Measurements from ENCODE around the gene PODXL2. TPM values are rescaled to one million over a fixed set of nuclear protein-coding genes. Genes with fewer than 3 reads are reported as not detected.

PODXL2 gene
- total and polyA plus RNA-seq, 2 of the 8 experiments (the other 6 are each of a cell fraction or from before 2014, with no cell fraction given) = 27.6 to 31.6 TPM

DNA sequence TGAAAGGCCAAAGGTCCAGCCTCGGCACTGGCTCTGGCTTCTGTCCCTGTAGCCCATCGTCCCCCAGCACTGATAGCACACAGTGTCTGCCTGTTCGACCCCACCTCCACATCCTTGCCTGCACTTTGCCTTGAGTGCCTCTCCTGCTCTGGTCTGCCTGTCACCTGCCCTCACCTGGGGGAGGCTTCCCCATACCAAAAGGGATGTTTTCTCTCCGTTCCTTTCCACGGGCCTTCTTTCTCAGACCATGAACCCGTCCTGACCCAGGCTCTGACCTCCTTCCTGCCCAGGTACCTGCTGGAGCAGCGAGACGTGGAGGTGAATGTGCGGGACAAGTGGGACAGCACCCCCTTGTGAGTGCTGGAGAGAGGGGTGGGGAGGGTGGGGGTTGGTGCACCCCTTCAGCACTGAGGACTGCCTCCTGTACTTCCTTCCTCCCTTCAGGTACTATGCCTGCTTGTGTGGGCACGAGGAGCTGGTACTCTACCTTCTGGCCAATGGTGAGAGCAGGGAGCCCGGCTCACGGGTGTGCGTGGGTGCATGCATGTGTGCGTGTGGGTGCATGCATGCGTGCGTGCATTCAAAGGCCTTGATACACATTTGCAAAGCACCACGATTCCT is 45.2 kb downstream of the PODXL2 start (continued):
- TF ChIP-seq, protein P1, sequence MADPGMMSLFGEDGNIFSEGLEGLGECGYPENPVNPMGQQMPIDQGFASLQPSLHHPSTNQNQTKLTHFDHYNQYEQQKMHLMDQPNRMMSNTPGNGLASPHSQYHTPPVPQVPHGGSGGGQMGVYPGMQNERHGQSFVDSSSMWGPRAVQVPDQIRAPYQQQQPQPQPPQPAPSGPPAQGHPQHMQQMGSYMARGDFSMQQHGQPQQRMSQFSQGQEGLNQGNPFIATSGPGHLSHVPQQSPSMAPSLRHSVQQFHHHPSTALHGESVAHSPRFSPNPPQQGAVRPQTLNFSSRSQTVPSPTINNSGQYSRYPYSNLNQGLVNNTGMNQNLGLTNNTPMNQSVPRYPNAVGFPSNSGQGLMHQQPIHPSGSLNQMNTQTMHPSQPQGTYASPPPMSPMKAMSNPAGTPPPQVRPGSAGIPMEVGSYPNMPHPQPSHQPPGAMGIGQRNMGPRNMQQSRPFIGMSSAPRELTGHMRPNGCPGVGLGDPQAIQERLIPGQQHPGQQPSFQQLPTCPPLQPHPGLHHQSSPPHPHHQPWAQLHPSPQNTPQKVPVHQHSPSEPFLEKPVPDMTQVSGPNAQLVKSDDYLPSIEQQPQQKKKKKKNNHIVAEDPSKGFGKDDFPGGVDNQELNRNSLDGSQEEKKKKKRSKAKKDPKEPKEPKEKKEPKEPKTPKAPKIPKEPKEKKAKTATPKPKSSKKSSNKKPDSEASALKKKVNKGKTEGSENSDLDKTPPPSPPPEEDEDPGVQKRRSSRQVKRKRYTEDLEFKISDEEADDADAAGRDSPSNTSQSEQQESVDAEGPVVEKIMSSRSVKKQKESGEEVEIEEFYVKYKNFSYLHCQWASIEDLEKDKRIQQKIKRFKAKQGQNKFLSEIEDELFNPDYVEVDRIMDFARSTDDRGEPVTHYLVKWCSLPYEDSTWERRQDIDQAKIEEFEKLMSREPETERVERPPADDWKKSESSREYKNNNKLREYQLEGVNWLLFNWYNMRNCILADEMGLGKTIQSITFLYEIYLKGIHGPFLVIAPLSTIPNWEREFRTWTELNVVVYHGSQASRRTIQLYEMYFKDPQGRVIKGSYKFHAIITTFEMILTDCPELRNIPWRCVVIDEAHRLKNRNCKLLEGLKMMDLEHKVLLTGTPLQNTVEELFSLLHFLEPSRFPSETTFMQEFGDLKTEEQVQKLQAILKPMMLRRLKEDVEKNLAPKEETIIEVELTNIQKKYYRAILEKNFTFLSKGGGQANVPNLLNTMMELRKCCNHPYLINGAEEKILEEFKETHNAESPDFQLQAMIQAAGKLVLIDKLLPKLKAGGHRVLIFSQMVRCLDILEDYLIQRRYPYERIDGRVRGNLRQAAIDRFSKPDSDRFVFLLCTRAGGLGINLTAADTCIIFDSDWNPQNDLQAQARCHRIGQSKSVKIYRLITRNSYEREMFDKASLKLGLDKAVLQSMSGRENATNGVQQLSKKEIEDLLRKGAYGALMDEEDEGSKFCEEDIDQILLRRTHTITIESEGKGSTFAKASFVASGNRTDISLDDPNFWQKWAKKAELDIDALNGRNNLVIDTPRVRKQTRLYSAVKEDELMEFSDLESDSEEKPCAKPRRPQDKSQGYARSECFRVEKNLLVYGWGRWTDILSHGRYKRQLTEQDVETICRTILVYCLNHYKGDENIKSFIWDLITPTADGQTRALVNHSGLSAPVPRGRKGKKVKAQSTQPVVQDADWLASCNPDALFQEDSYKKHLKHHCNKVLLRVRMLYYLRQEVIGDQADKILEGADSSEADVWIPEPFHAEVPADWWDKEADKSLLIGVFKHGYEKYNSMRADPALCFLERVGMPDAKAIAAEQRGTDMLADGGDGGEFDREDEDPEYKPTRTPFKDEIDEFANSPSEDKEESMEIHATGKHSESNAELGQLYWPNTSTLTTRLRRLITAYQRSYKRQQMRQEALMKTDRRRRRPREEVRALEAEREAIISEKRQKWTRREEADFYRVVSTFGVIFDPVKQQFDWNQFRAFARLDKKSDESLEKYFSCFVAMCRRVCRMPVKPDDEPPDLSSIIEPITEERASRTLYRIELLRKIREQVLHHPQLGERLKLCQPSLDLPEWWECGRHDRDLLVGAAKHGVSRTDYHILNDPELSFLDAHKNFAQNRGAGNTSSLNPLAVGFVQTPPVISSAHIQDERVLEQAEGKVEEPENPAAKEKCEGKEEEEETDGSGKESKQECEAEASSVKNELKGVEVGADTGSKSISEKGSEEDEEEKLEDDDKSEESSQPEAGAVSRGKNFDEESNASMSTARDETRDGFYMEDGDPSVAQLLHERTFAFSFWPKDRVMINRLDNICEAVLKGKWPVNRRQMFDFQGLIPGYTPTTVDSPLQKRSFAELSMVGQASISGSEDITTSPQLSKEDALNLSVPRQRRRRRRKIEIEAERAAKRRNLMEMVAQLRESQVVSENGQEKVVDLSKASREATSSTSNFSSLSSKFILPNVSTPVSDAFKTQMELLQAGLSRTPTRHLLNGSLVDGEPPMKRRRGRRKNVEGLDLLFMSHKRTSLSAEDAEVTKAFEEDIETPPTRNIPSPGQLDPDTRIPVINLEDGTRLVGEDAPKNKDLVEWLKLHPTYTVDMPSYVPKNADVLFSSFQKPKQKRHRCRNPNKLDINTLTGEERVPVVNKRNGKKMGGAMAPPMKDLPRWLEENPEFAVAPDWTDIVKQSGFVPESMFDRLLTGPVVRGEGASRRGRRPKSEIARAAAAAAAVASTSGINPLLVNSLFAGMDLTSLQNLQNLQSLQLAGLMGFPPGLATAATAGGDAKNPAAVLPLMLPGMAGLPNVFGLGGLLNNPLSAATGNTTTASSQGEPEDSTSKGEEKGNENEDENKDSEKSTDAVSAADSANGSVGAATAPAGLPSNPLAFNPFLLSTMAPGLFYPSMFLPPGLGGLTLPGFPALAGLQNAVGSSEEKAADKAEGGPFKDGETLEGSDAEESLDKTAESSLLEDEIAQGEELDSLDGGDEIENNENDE (IDR thresholded peaks at IDR 0.05; ENCODE audit: insufficient replicate concordance, low read length) = no peak
- TF ChIP-seq SP1 (IDR thresholded peaks at IDR 0.05; ENCODE audit: low read depth, low read length) (no peak), ASH2L (IDR thresholded peaks at IDR 0.05; ENCODE audit: low read length) (no peak), SRF (IDR thresholded peaks at IDR 0.05; ENCODE audit: low read depth, low read length) (no peak), FOSL1 (IDR thresholded peaks at IDR 0.05; ENCODE audit: insufficient read depth, low read depth, low read length) (no peak), ZNF274 (IDR thresholded peaks at IDR 0.05; ENCODE audit: borderline replicate concordance, extremely low read depth, low read length) (no peak), SUZ12 (IDR thresholded peaks at IDR 0.05; ENCODE audit: low read length) (no peak), RXRA (IDR thresholded peaks at IDR 0.05; ENCODE audit: insufficient read depth, low read depth, low read length) (no peak)

Data from H1 (cell line).